NCI-H510A treated with DMSO at 0.1 percent for 48 hours (cell line): ENCODE results near the gene DISP1.

Source experiments
- DNase-seq: peaks from one replicate; lab custom pipeline; 2025; lab: John Stamatoyannopoulos, UW

Gene DISP1

DNA sequence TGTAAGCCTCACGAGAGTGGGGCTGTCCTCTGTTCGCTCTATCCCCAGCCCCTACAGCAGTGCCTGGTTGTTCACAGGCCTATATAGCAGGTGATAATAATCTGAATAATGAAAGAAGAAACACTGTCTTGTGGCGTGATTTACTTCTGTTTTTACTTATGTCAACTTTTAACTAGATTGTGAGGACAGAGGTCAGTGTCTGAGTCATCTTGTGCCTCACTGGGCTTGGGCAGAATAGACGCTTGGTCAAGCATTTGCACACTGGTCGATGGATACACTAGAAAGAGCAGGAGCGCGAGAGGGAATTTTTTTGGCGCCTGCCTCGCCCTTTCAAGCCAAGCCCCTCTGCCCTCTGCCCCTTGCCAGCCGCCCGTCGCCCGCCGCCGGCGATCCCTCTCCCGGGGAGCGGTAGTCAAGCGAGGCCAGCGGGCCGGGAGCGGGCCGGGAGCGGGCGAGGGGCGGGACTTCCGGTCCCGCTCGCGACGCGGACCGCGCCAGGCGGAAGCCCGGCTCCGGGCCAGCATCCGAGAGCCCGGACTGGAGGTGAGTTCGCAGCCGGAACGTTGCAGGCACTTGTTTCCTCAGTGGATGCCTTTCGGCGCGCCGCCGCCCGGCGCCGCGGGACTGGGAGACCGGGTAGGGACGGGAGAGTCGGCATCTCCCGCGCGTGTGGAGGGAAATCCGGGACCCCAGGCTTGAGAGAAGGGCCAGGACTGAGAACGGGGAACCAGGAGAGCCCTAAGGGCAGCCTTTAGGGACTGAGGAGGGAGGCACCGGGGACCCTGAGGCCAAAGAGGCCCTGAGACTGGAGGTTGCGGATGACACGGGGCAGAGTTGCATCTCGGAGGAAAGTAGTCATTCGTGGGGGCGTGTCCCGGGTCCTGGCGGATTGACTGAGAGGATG, at the start of gene DISP1:
DISP1 (plus strand) TSS at position 504 of the 904 bp plus-strand sequence. CDS start 127,785 bp downstream, outside the sequence.
- peak; percentile 76 for DNase-seq

GRCh38 chr1:222767152-222767571, 47.7 kb upstream of the DISP1 start:
- DNase-seq = no peak

GRCh38 chr1:222768592-222768991, 46.2 kb upstream of the DISP1 start:
- DNase-seq = no peak

DNA sequence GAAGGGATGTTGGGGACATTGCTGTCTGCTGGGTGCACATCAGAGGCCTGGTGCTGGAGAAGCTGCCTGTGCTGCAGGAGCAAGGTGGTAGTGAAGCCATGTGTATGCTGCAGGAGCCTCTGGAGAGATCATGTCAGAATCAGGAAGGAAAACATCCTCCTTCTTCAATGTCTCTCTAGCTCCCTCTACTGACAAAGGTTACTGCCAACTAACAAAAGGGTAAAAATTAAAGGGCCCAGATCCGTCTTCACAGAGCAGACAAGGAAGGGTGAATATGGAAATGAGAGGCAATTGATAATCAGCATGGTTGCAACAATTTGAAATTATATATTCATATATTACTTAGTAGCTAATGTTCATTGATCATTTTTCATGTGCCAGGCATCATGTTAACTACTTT, 45.7 kb upstream of the DISP1 start:
- DNase-seq = no peak

DNA sequence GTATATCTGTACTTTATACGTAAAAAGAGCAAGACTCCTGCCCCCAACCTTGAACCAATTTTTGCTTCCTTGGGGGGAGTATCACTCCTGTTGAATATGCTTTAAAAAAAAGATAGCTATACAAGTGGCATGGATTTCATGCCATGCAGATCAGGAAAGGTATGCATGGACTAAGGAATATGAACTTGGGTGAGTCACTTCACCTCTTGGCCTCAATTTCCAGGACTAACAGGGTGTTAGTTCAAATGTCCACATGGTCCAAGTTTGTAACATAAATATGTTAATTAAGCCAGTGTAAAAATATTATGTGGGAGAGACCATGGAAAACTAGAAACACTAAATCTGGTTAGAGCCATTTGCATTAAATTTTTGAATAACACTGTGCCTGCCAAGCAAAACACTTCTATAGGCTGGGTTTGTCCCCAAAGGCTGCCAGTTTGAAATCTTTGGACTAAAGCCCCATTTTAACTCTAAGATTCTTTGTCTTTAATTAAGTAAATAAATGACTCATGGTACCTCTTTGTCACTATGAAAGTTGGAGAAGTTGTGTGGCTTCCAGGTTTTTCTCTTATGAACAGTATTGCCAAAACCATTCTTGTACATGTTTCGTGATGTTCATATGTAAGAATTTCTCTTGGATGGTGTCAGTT, 44.7 kb upstream of the DISP1 start:
- DNase-seq = no peak

DNA sequence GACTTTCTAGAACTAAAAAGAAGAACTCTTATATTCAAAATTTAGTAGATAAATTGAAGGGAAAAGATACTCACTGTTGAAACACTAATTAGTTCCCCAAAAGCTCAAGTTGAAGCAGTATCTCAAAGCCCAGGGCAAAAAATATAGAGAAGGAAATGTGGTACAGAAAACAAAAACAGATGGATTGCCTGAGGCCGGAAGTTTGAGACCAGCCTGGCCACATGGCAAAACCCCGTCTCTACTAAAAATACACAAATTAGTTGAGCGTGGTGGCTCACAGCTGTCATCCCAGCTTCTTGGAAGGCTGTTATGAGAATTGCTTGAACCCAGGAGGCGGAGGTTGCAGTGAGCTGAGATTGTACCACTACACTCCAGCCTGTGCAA, 41.9 kb upstream of the DISP1 start:
- DNase-seq = no peak

DNA sequence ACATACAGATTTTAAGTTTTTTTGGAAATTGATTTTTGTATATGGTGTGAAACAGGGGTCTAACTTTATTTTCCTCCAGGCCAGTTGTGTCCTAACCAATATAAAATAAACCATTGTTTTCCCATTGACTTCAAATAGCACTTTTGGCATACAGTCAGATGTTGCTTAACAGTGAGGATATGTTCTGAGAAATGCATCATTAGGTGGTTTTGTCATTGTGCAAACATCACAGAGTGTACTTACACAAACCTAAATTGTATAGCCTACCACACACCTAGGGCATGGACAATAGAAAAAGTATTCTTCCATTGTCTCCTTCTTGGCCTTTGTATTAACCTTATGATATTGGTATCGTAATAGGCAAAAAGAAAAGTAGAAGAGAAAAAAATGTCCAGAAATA, 37.4 kb upstream of the DISP1 start:
- DNase-seq = no peak

- DNase-seq = peak; percentile 21
Observed at GRCh38 chr1:222777977-222778376, 36.9 kb upstream of the DISP1 start.

DNA sequence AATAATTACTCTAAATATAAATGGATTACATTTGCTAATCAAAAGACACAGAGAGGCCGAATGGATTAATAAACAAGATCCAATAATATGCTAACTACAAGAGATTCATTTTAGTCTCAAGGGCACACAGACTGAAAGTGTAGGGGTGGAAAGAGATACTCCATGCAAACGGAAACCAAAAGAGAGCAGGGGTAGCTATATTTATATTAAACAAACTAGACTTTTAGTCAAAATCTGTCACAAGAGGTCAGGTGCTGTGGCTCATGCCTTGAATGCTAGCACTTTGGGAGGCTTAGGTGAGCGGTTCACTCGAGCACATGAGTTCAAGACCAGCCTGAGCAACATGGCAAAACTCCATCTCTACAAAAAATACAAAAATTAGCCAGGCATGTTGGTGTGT, 33.6 kb upstream of the DISP1 start:
- DNase-seq = no peak

GRCh38 chr1:222783051-222783450, 31.8 kb upstream of the DISP1 start:
- no peak for DNase-seq

GRCh38 chr1:222784371-222784770, 30.5 kb upstream of the DISP1 start:
- no peak for DNase-seq

DNA sequence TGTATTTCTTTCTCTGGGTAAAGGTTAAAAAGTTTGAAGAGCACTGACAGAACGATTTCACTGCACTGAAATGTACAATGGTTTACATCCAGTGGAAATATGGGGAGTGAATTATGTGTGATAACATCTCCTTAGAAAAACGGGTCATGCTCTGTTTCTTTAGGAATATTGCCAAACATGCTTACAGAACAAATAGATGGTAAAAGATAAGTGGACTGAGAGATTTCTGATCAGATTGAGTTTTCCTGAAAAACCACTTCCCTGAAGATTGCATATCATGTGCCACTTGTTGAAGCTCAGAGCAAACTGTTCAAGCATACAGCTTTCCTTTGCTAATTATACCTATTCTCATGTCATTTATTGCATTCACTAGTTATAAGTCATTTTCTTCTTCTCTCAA, 29.9 kb upstream of the DISP1 start:
- no peak for DNase-seq

DNA sequence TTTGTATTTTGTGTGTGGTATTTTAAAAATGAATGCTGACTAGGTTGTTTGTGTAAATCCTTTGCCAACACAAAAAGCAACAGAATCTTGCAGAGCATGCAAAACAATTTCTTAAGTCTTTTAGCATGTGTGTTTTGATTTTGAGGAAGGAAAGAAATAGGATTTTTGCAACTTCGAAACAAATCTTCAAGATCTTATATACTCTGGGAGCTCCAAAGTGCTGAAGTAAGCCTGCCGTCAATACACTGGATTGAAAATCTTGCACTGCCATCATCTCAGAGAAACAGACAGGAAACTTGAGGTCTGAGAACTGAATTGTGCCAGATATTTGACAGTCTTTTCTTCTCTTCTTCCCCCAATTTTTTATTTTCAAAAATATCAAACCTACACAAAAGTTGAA, 29.3 kb upstream of the DISP1 start:
- DNase-seq = no peak

DNA sequence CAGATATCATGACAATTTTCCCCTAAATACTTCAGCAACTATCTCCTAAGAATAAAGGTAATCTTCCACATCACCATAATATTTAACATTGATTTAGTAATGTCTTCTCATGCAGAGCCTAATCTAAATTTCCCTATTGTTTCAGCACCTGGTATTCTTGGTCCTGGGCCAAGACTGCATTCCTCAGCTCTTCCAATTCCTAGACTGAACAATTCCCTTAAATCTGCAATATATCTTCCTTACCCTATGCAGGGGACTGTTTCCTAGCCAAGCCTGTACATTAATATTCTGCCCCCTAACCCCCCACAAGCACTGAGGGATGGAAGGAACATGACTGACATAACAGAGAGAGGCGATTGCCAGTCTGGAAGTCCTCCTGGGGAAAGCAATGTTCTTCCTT, 28.7 kb upstream of the DISP1 start:
- no peak for DNase-seq

DNA sequence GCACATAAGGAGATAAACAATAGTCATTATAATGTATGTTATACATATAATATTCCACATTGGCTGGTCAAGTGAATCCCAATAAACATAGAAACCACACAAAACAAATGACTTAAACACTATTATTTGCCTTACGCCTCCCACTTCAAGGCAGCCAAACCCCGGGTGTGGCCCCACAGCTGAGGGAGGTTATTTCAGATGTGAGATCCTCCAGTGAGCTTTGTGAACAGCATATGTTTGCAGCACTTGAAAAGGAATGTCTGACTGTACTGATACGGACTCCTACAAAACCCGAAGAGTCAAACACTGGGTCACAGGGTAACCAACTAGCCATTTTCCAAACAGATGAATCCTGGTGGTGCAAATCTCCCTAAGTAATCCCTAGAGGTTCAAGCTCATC, 27.1 kb upstream of the DISP1 start:
- DNase-seq = no peak

GRCh38 chr1:222788402-222789156, 26.3 kb upstream of the DISP1 start:
- DNase-seq = no peak

GRCh38 chr1:222790115-222790514, 24.7 kb upstream of the DISP1 start:
- no peak for DNase-seq

DNA sequence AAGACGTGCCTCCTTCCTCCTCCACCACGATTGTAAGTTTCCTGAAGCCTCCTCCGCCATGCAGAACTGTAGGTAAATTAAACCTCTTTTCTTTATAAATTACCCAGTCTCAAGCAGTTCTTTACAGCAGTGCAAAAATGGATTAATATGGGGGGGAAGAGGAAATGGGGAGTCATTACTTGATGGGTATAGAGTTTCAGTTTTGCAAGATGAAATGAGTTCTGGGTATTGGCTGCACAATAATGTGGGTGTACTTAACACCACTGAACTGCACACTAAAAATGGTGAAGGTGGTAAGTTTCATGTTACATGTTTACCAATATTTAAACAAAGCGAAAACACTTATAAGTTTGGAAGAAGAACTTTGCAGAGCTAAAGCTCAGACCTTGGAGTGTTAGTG, 24.3 kb upstream of the DISP1 start:
- DNase-seq = no peak

GRCh38 chr1:222791006-222791710, 23.7 kb upstream of the DISP1 start:
- no peak for DNase-seq

DNA sequence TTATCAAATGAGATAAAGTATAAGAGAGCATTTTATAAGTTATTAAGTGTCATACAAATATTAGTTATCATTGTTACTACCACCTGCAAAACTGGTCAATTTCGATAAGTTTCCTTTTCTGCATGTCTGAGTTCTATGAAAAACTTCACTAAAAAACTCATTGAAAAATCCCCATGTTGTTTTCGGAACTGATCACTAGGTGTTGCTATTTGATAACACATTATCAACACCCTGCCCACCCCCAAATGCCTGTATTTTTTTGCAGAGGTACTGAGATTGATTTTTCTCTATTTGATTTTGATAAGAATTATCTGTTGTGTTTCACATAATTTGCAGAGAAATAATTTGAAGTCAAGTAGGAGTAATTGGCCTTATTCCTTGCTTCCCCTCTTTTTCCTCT, 22.1 kb upstream of the DISP1 start:
- DNase-seq = no peak

- DNase-seq = peak; percentile 12
Observed at GRCh38 chr1:222794656-222795474, 20.0 kb upstream of the DISP1 start.
